GM19468 (cell line): ENCODE results near the gene LRRC4.

Experiments
- ATAC-seq: cut with Tn5 transposase; IDR thresholded peaks from one replicate; pipeline ENCODE4 v1.9.1; 2021; ENCODE audit warnings: mild to moderate bottlenecking, moderate library complexity, moderate number of reproducible peaks; ENCODE audit not compliant: unreplicated experiment; ENCODE audit errors: extremely low read depth

The LRRC4 gene

GRCh38 chr7:128059143-128059988 is 28.1 kb upstream of the LRRC4 start:
- no peak for ATAC-seq

- ATAC-seq: no peak
Measured at GRCh38 chr7:128057909-128058308, 26.7 kb upstream of the LRRC4 start.

- no peak for ATAC-seq
Measured at GRCh38 chr7:128056901-128057300, 25.7 kb upstream of the LRRC4 start.

GRCh38 chr7:128055637-128056036 is 24.4 kb upstream of the LRRC4 start:
- no peak for ATAC-seq

- no peak for ATAC-seq
Measured at GRCh38 chr7:128054511-128054910, 23.3 kb upstream of the LRRC4 start.

- no peak for ATAC-seq
Measured at GRCh38 chr7:128053991-128054390, 22.8 kb upstream of the LRRC4 start.

- no peak for ATAC-seq
Measured at GRCh38 chr7:128053023-128053422, 21.8 kb upstream of the LRRC4 start.

GRCh38 chr7:128052404-128052803 is 21.2 kb upstream of the LRRC4 start:
- no peak for ATAC-seq

- no peak for ATAC-seq
Measured at GRCh38 chr7:128045766-128046165, 14.5 kb upstream of the LRRC4 start.

- no peak for ATAC-seq
Measured at GRCh38 chr7:128045158-128045557, 13.9 kb upstream of the LRRC4 start.

GRCh38 chr7:128044064-128044463 is 12.8 kb upstream of the LRRC4 start:
- ATAC-seq: no peak

GRCh38 chr7:128042012-128042411 is 10.8 kb upstream of the LRRC4 start:
- no peak for ATAC-seq

GRCh38 chr7:128041203-128041602 is 10.0 kb upstream of the LRRC4 start:
- ATAC-seq: no peak

GRCh38 chr7:128040205-128040604 is 9.0 kb upstream of the LRRC4 start:
- ATAC-seq: no peak

- ATAC-seq: no peak
Measured at GRCh38 chr7:128039544-128039953, 8.3 kb upstream of the LRRC4 start.

GRCh38 chr7:128037880-128038619 is 6.8 kb upstream of the LRRC4 start:
- no peak for ATAC-seq

- no peak for ATAC-seq
Measured at GRCh38 chr7:128037081-128037480, 5.8 kb upstream of the LRRC4 start.

GRCh38 chr7:128036226-128036940 is 5.1 kb upstream of the LRRC4 start:
- peak; percentile 30 for ATAC-seq

GRCh38 chr7:128035712-128036111 is 4.5 kb upstream of the LRRC4 start:
- ATAC-seq: no peak

- ATAC-seq: no peak
Measured at GRCh38 chr7:128034825-128035224, 3.6 kb upstream of the LRRC4 start.

GRCh38 chr7:128033246-128033645 is 2.0 kb upstream of the LRRC4 start:
- ATAC-seq: no peak
